GM21526 (cell line): ENCODE measurements around the gene ALDH18A1.
"Not testable (repeated sequence)": the region's sequence is repeated elsewhere in the genome, so short reads cannot be mapped to it uniquely, and the experiment has no call there.

Experiments
- ATAC-seq: cut with Tn5 transposase; IDR thresholded peaks from one replicate; pipeline ENCODE4 v1.9.1; 2021; ENCODE audit warnings: moderate library complexity; ENCODE audit not compliant: unreplicated experiment, low FRiP score

The ALDH18A1 gene

GRCh38 chr10:95656291-95657164 lies at the start of gene ALDH18A1:
ALDH18A1 (minus strand) TSS chr10:95656711; CDS start chr10:95653377, 3,334 bp downstream.
- ATAC-seq = peak; percentile 91

- ATAC-seq = no peak
Observed at GRCh38 chr10:95698415-95698814, 41.9 kb upstream of the ALDH18A1 start.

GRCh38 chr10:95697429-95697828 lies 40.9 kb upstream of the ALDH18A1 start:
- ATAC-seq = no peak

GRCh38 chr10:95694665-95695064 lies 38.2 kb upstream of the ALDH18A1 start:
- ATAC-seq = no peak

GRCh38 chr10:95693668-95694534 lies 37.4 kb upstream of the ALDH18A1 start, which contains the start of gene TCTN3:
TCTN3 (minus strand) TSS chr10:95693927; CDS start chr10:95693899, 28 bp downstream.
- peak; percentile 99 for ATAC-seq

GRCh38 chr10:95693071-95693667 lies 36.7 kb upstream of the ALDH18A1 start:
- ATAC-seq = no peak

GRCh38 chr10:95691281-95691680 lies 34.8 kb upstream of the ALDH18A1 start:
- ATAC-seq = no peak

GRCh38 chr10:95688648-95689047 lies 32.1 kb upstream of the ALDH18A1 start:
- no peak for ATAC-seq

GRCh38 chr10:95683966-95684365 lies 27.5 kb upstream of the ALDH18A1 start:
- no peak for ATAC-seq

- ATAC-seq = no peak
Observed at GRCh38 chr10:95675403-95676116, 19.0 kb upstream of the ALDH18A1 start.

- no peak for ATAC-seq
Observed at GRCh38 chr10:95674643-95675042, 18.1 kb upstream of the ALDH18A1 start.

- ATAC-seq = not testable (repeated sequence)
Observed at GRCh38 chr10:95672641-95673040, 16.1 kb upstream of the ALDH18A1 start.

GRCh38 chr10:95664543-95664942 lies 8.0 kb upstream of the ALDH18A1 start:
- ATAC-seq = no peak

- no peak for ATAC-seq
Observed at GRCh38 chr10:95663496-95663895, 7.0 kb upstream of the ALDH18A1 start.

- no peak for ATAC-seq
Observed at GRCh38 chr10:95661818-95662217, 5.3 kb upstream of the ALDH18A1 start.

- ATAC-seq = no peak
Observed at GRCh38 chr10:95660283-95660682, 3.8 kb upstream of the ALDH18A1 start.

- ATAC-seq = no peak
Observed at GRCh38 chr10:95657250-95657649, 739 bp upstream of the ALDH18A1 start.

- peak; percentile 13 for ATAC-seq
Observed at GRCh38 chr10:95655571-95656290, 780 bp downstream of the ALDH18A1 start.

GRCh38 chr10:95653895-95654294 lies 2.6 kb downstream of the ALDH18A1 start:
- ATAC-seq = no peak
